ENCODE data around the gene LSM14A. TPM values are rescaled to one million over a fixed set of nuclear protein-coding genes. Genes with fewer than 3 reads are reported as not detected.
"Not testable (repeated sequence)": the region's sequence is repeated elsewhere in the genome, so short reads cannot be mapped to it uniquely, and the experiment has no call there.

The LSM14A gene
- total RNA-seq, 4 donors from 2014 or later, result 51.5 to 110 (median 62.9) TPM

GRCh38 chr19:34131100-34131499, 41.2 kb upstream of the LSM14A start:
- no peak for DNase-seq
- H3K27ac ChIP-seq, result no peak overlapping the region

DNA sequence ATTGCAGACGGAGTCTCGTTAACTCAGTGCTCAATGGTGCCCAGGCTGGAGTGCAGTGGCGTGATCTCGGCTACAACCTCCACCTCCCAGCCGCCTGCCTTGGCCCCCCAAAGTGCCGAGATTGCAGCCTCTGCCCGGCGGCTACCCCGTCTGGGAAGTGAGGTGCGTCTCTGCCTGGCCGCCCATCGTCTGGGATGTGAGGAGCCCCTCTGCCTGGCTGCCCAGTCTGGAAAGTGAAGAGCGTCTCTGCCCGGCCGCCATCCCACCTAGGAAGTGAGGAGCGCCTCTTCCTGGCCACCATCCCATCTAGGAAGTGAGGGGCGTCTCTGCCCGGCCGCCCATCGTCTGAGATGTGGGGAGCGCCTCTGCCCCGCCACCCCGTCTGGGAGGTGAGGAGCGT, 40.2 kb upstream of the LSM14A start:
- DNase-seq; H3K9me3 ChIP-seq; H3K27me3 ChIP-seq; H3K4me3 ChIP-seq; intact Hi-C loops (cut with DNase I); H3K27ac ChIP-seq; H3K36me3 ChIP-seq: not testable (repeated sequence)
- peaks cover 6 to 20% (median 7%) of the 10 kb centered on the region in 3 donors for H3K4me1 ChIP-seq
- no CpG with 5 or more reads among the region's 24 CpGs for WGBS, 2 donors

More at GRCh38 chr19:34131100-34131499, 41.2 kb upstream of the LSM14A start:
- H3K36me3 ChIP-seq, result no peaks in the 10 kb centered on the region
- peaks cover 6 to 20% (median 7%) of the 10 kb centered on the region in 3 donors for H3K4me1 ChIP-seq
- H3K4me3 ChIP-seq, result no peak overlapping the region
- TF ChIP-seq POLR2A (IDR thresholded peaks at IDR 0.05), result no peak
- TF ChIP-seq CTCF (IDR thresholded peaks at IDR 0.05), result no peak
- intact Hi-C loops (cut with DNase I), result no loop called here
- no peaks in the 10 kb centered on the region for H3K27me3 ChIP-seq
- no peaks in the 10 kb centered on the region for H3K9me3 ChIP-seq

GRCh38 chr19:34132706-34133105, 39.6 kb upstream of the LSM14A start:
- DNase-seq; H3K9me3 ChIP-seq; H3K27me3 ChIP-seq; H3K27ac ChIP-seq; intact Hi-C loops (cut with DNase I); H3K4me3 ChIP-seq; H3K36me3 ChIP-seq: not testable (repeated sequence)
- whole genome bisulfite sequencing, 2 donors, result no CpG with 5 or more reads among the region's 32 CpGs
- H3K4me1 ChIP-seq, result peaks cover 6 to 20% (median 7%) of the 10 kb centered on the region in 3 donors

DNA sequence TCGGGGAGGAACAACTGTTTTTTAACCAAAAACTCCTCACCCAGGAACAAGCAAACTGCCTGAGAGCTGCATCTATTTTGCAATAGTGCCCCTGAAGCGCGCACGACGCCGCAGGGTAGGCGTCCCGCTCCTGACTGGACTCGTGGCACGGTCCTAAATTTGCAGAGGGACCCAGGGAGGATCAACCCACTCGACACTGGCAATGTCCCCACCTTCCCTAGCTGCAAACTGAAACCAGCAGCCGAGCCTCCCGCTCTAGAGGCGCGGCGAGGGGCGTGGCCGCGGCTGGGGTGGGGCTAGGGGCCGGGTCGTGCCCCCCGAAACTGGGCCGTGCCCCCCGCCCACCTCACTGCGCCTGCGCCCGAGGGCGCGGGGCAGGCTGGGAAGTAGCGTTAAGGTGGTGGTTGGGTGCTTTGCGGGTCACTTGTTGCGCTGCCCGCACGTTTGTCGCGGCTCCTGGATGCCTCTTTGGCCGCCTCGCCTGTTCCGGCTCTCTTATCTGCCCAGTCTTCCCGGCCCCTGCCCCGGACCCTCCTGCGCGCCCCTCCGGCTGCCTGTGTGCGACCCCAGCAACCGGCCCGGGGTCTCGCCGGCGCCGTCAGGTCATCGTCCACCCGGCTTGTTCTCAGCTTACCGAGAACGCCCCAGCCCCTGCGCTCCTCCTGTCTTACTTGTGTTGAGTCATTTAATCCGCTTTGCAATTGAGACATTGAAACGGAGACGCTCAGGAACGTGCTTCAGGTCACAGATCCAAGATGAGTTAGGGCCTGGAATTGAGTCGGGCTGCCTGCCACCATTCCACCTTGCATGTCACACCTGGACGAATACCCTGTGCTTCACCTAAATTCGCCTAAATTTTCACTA, 37.9 kb upstream of the LSM14A start:
- intact Hi-C loops (cut with DNase I), result no loop called here
- Histone ChIP-seq H3K4me3 (peak overlapping the region; percentile 58 to 93 (median 79)), H3K27ac (peak overlapping the region; percentile 88 to 95 (median 94)), H3K27me3 (no peaks in the 10 kb centered on the region), H3K4me1 (peaks cover 6 to 20% (median 7%) of the 10 kb centered on the region in 3 donors), H3K36me3 (no peaks in the 10 kb centered on the region), H3K9me3 (no peaks in the 10 kb centered on the region)
- WGBS, 2 donors, result 1% methylated on average over 24 to 39 of the region's 63 CpGs
- peak in 3 of 4 donors; percentile 31 to 71 (median 52) for TF ChIP-seq POLR2A (IDR thresholded peaks at IDR 0.05)
- peak in 1 of 6 experiments; percentile 38 for TF ChIP-seq CTCF (IDR thresholded peaks at IDR 0.05)
- DNase-seq, result peak; percentile 22

DNA sequence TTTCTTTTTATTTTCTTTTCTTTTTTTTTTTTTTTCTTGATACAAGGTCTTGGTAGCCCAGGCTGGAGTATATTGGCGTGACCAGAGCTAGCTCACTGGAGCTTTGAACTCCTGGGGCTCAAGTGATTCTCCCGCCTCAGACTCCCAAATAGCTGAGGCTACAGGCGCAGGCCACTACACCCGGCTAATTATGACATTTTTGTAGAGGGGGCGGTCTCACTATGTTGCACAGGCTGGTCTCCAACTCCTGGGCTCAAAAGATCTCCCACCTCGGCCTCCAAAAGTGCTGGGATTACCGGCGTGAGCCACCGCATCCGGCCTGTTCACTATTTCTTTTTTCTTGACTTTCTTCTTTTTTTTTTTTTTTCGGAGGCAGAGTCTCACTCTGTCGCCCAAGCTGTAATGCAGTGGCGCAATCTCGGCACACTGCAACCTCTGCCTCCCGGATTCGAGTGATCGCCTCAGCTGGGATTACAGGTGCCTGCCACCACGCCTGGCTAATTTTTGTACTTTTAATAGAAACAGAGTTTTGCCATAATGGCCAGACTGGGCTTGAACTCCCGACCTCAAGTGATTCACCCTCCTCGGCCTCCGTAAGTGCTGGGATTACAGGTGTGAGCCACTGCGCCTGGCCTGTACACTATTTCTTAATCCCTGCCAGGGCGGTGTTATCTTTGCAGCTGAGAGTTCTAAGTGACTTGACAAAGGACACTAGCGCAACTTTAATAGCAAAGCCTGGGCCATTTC, 37.1 kb upstream of the LSM14A start:
- intact Hi-C loops (cut with DNase I), result no loop called here
- no peaks in the 10 kb centered on the region for H3K9me3 ChIP-seq
- no peaks in the 10 kb centered on the region for H3K27me3 ChIP-seq
- peaks cover 6 to 20% (median 7%) of the 10 kb centered on the region in 3 donors for H3K4me1 ChIP-seq
- 71% methylated on average over 24 of the region's 24 CpGs for WGBS, 2 donors
- H3K36me3 ChIP-seq, result no peaks in the 10 kb centered on the region
- no peak for DNase-seq
- TF ChIP-seq POLR2A (IDR thresholded peaks at IDR 0.05) (no peak), CTCF (IDR thresholded peaks at IDR 0.05) (no peak)
- H3K4me3 ChIP-seq, result peak overlapping the region; percentile 58 to 93 (median 79)
- peak overlapping the region in 3 of 4 donors; percentile 88 to 94 (median 94) for H3K27ac ChIP-seq
